Upper lobe of left lung (tissue), 4 donors: ENCODE measurements around the gene BRMS1.
A peak's percentile ranks its signal among the peaks of the same experiment; 100 is the strongest.

ENCODE experiments used
- CTCF ChIP-seq, 6 experiments: fragments of 450-650 bp in 4 of 6; fragments of 200-600 bp in 2 of 6; sonication (generic) in 2 of 6; IDR thresholded peaks; one replicate each; pipeline ENCODE4 v1.5.1; 2016 to 2019; ENCODE audit warnings: antibody characterized with exemption in 6 of 6
- POLR2A ChIP-seq, 4 donors: fragments of 450-650 bp; IDR thresholded peaks; one replicate each; pipeline ENCODE4 v1.5.1; 2016 to 2017; ENCODE audit warnings: antibody characterized with exemption in 4 of 4, mild to moderate bottlenecking in 2 of 4
- POLR2AphosphoS5 ChIP-seq, 2 donors: sonication (generic); formaldehyde crosslinking; IDR thresholded peaks; one replicate each; pipeline ENCODE4 v1.5.1; 2017; ENCODE audit warnings: antibody characterized with exemption in 2 of 2

DNA sequence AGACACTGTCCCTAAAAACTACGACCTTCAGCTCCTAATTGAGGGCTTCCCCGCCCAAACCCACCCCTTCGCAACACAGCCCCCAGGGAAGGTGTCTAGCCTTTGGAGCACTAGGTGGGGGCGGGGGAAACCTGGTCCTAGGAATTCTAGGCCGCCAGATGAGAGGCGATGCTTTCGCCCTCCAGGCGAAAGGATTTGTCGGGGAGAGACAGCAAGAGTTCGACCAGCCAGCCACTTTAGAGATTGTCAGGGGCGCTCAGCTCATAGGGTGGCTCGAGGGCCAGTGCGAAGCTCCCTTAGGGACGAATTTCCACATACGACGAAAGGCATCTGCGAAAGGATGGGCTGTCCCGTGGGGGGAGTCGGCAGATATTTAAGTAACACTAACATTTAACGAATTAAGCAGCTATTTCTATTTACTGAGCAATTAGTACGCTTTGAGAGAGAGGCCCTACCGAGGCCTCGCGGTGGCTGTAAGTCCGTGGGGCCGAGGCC is 33.4 kb downstream of the BRMS1 start:
- TF ChIP-seq POLR2AphosphoS5 (IDR thresholded peaks at IDR 0.05) (no peak), POLR2A (IDR thresholded peaks at IDR 0.05) (no peak), CTCF (IDR thresholded peaks at IDR 0.05) (peak in 2 of 6 experiments; percentile 82 to 90)
